Sigmoid colon (tissue), 7 donors: ENCODE measurements around the gene TGIF1. TPM values are rescaled to one million over a fixed set of nuclear protein-coding genes. Genes with fewer than 3 reads are reported as not detected.
A peak's percentile ranks its signal among the peaks of the same experiment; 100 is the strongest.

Experiments
- DNase-seq: peaks from one replicate; pipeline ENCODE4 v3.0.0-alpha.2; 2019
- H3K27ac ChIP-seq, 4 donors: fragments of 200-600 bp; sonication (generic); one replicate each; pipeline ENCODE4 v1.5.1; 2016 to 2019; ENCODE audit warnings: mild to moderate bottlenecking in 1 of 4
- H3K27me3 ChIP-seq, 3 donors: fragments of 200-600 bp; sonication (generic); one replicate each; pipeline ENCODE4 v1.5.1; 2019; ENCODE audit warnings: mild to moderate bottlenecking in 1 of 3
- H3K36me3 ChIP-seq, 4 donors: fragments of 200-600 bp; sonication (generic); one replicate each; pipeline ENCODE4 v1.5.1; 2016 to 2019
- H3K4me1 ChIP-seq, 4 donors: fragments of 200-600 bp; sonication (generic); one replicate each; pipeline ENCODE4 v1.5.1; 2017 to 2019
- H3K4me3 ChIP-seq, 4 donors: fragments of 200-600 bp; sonication (generic); one replicate each; pipeline ENCODE4 v1.5.1; 2017 to 2019; ENCODE audit warnings: mild to moderate bottlenecking in 2 of 4, moderate library complexity in 1 of 4
- H3K9me3 ChIP-seq, 4 donors: fragments of 200-600 bp in 3 of 4; sonication (generic) in 3 of 4; one replicate each; pipeline versions ENCODE4 v1.5.1 to v1.6.1; 2013 to 2019
- EP300 ChIP-seq, 4 donors: sonication (generic); formaldehyde crosslinking; IDR thresholded peaks; one replicate each; pipeline ENCODE4 v1.6.1; 2017; ENCODE audit warnings: antibody characterized with exemption in 4 of 4
- POLR2A ChIP-seq, 2 donors: fragments of 450-650 bp; IDR thresholded peaks; one replicate each; pipeline ENCODE4 v1.6.1; 2016; ENCODE audit warnings: antibody characterized with exemption in 2 of 2, mild to moderate bottlenecking in 2 of 2, moderate library complexity in 2 of 2
- POLR2AphosphoS5 ChIP-seq, 4 donors: sonication (generic); formaldehyde crosslinking; IDR thresholded peaks; one replicate each; pipeline ENCODE4 v1.6.1; 2017; ENCODE audit warnings: antibody characterized with exemption in 4 of 4
- WGBS, 2 donors: extraction: QIAGEN DNeasy Blood & Tissue Kit; methylation state at CpG; one replicate each; pipeline ENCODE4 v1.1.7; 2013; 5-methylcytosine and 5-hydroxymethylcytosine counted together
- intact Hi-C: fragments of 100-400 bp; cut with DNase I; formaldehyde crosslinking; loops from one replicate; pipeline ENCODE4 v1.15.1; 2023
- polyA plus RNA-seq, 3 donors: library from polyadenylated mRNA; stranded (reverse); fragments of 200-250 nt; gene quantifications; one replicate each; pipeline ENCODE4 v1.2.3, GENCODE V29; 2013
- total RNA-seq, 4 donors: library from RNA; depleted of rRNA; stranded (reverse); fragments of >200 nt; gene quantifications; one replicate each; pipeline ENCODE4 v1.1.0, GENCODE V29; 2016
- TF ChIP-seq, protein P1 (sequence below), 4 experiments: fragments of 450-650 bp in 3 of 4; fragments of 200-600 bp in 1 of 4; IDR thresholded peaks; one replicate each; pipeline ENCODE4 v1.5.1; 2016 to 2019; ENCODE audit warnings: antibody characterized with exemption in 4 of 4, mild to moderate bottlenecking in 3 of 4, moderate library complexity in 2 of 4
- donor health status: healthy with polysubstance abuse.
- donor health status: Bipolar disorder and iron deficiency.
- donor health status: healthy.

TGIF1 gene
- total and polyA plus RNA-seq, 7 donors: 32.1 to 80.6 (median 49.9) TPM

DNA sequence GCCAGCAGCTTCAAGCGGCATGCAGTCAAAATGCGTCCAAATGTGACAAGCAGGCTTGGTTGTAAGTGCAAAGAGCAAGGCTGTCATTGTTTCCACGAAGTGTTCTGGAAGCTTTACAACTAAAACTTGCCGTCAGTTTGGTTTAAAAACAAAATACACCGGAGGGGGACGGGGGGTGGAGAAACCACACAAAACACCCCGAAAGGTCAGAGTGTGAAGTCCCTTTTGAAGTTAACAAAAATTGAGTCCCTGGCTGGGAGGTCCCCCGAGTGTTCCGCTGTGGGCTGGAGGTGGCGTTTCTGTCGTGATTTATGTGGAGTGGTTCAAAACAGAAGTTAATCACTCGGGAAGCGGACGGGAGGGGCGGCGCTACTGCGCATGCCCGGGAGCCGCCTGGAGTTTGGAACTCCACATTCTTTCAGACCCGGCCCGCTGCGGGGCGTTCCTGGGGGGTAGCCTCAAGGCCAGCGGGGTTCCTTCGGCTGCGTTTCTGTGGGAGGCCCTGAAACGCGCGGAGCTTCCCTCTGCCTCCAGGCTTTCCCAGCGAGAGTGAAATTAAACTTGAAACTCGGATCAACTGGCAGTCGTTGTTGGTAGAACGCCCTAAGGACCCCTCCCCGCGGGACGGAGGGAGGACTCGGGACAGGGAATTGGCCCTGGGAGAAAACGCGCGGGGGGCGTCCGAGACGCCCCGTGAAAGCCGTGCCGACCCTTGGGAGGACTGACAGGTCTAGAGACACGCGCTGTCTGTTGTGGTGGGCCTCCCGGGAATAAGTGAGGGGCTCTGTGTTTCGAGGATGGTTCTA, 1.4 kb downstream of the TGIF1 start:
- H3K27me3 ChIP-seq: no peaks in the 10 kb centered on the region
- 0% methylated on average over 50 of the region's 50 CpGs for WGBS, 2 donors
- peak; percentile 97 for DNase-seq
- H3K27ac ChIP-seq: peak overlapping the region; percentile 97 to 100 (median 99)
- peaks cover 0 to 41% (median 34%) of the 10 kb centered on the region in 4 donors for H3K4me1 ChIP-seq
- peak; percentile 95 to 96 for TF ChIP-seq POLR2A (IDR thresholded peaks at IDR 0.05)
- TF ChIP-seq POLR2AphosphoS5 (IDR thresholded peaks at IDR 0.05): peak; percentile 93 to 98 (median 96)
- TF ChIP-seq, protein P1, sequence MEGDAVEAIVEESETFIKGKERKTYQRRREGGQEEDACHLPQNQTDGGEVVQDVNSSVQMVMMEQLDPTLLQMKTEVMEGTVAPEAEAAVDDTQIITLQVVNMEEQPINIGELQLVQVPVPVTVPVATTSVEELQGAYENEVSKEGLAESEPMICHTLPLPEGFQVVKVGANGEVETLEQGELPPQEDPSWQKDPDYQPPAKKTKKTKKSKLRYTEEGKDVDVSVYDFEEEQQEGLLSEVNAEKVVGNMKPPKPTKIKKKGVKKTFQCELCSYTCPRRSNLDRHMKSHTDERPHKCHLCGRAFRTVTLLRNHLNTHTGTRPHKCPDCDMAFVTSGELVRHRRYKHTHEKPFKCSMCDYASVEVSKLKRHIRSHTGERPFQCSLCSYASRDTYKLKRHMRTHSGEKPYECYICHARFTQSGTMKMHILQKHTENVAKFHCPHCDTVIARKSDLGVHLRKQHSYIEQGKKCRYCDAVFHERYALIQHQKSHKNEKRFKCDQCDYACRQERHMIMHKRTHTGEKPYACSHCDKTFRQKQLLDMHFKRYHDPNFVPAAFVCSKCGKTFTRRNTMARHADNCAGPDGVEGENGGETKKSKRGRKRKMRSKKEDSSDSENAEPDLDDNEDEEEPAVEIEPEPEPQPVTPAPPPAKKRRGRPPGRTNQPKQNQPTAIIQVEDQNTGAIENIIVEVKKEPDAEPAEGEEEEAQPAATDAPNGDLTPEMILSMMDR (IDR thresholded peaks at IDR 0.05): no peak
- peak in 2 of 4 donors; percentile 4 to 20 for TF ChIP-seq EP300 (IDR thresholded peaks at IDR 0.05)
- intact Hi-C loops: loop anchor here (2.0 to 10.0 kb wide), 5 partner anchors 107 to 794 kb away; partner anchors contain the start of genes MYL12B and SMCHD1
- H3K9me3 ChIP-seq: no peaks in the 10 kb centered on the region
- peak overlapping the region; percentile 67 to 82 (median 78) for H3K4me3 ChIP-seq
- H3K36me3 ChIP-seq: peaks cover 0 to 4% (median 2%) of the 10 kb centered on the region in 4 donors

DNA sequence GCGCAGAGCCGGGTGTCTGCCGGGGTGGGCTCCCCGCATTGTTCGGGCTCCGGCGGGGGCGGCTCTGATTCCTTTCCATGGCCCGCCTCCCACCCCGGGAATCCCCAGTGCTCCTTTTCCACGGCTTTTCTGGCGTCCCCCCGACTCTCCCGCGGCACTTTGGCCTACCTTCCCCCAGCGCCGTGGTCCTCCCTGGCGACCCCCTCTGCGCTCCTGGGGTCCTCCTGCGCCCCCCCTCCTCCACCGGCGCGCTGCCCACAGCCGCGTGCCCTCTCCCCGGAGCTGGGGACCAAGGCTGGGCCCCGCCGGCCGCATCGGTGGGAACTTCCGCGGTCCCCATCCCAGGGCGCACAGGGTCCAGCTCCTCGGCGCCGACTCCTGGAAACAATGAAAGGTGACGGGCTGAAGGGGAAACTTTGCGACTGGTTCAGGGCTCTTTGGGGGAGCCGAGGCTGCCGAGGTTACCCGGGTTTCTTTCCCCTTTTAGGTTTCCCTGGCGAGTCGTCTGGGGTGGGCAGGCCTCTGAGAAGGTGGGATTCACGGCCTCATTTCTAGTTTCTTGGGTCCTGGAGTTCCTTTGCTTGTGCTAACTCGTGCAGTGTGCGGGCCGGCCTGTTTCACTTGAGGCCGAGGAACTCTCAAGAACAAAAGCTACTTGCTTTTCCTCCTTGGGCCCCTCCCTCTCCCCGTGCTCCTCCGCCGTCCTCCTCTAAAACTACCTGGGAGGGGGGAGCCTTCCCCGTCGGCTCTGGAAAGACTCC, 2.2 kb downstream of the TGIF1 start:
- H3K27me3 ChIP-seq: no peaks in the 10 kb centered on the region
- H3K9me3 ChIP-seq: no peaks in the 10 kb centered on the region
- peak overlapping the region; percentile 97 to 100 (median 99) for H3K27ac ChIP-seq
- intact Hi-C loops: loop anchor here (2.0 to 10.0 kb wide), 6 partner anchors 107 to 795 kb away; partner anchors contain the start of genes MYL12B and SMCHD1
- DNase-seq: peak; percentile 83
- 1 to 2% methylated on average over 53 of the region's 53 CpGs for WGBS, 2 donors
- H3K4me3 ChIP-seq: peak overlapping the region; percentile 67 to 82 (median 78)
- H3K4me1 ChIP-seq: peaks cover 0 to 41% (median 32%) of the 10 kb centered on the region in 4 donors
- peak; percentile 53 to 81 (median 66) for TF ChIP-seq POLR2AphosphoS5 (IDR thresholded peaks at IDR 0.05)
- TF ChIP-seq POLR2A (IDR thresholded peaks at IDR 0.05): peak; percentile 38 to 58
- TF ChIP-seq, protein P1 (IDR thresholded peaks at IDR 0.05): no peak
- peaks cover 0 to 12% (median 9%) of the 10 kb centered on the region in 4 donors for H3K36me3 ChIP-seq

DNA sequence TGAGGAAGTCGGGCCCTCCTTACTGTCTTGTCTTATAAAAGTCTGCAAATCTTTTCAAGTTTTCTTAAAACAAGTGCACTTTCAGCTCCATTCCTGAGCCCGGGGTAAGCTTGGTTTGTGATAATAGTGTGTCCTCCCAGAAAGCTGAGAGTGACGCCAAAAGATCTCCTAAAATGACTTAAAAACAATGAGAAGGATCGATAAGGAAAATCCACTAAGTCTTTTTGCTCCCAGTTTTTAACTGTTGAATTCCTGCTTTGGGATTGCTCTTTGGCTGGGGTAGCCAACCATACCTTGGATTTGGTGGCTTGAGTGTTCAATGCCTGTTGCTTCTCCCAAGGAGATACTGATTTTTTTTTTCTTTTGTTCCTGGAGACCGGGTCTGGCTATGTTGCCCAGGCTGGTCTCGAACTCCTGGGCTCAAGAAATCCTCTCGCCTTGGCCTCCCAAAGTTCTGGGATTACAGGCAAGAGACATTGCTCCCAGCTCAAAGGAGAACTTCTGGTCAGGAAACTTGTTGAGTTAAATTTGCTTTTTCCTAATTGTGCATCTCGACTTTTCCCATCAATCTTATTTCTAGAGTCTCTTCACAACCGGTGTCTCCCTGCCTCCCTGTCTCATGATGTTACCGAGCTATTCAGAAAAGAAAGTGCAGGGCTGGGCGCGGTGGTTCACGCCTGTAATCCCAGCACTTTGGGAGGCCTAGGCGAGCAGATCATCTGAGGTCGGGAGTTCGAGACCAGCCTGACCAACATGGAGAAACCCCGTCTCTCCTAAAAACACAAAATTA, 3.0 kb downstream of the TGIF1 start:
- intact Hi-C loops: loop anchor here (2.0 to 10.0 kb wide), 5 partner anchors 142 to 796 kb away; partner anchors contain the start of genes MYL12B and SMCHD1
- H3K4me3 ChIP-seq: peak overlapping the region; percentile 67 to 82 (median 78)
- peaks cover 0 to 43% (median 31%) of the 10 kb centered on the region in 4 donors for H3K4me1 ChIP-seq
- peak overlapping the region; percentile 97 to 100 (median 99) for H3K27ac ChIP-seq
- peaks cover 0 to 19% (median 15%) of the 10 kb centered on the region in 4 donors for H3K36me3 ChIP-seq
- no peaks in the 10 kb centered on the region for H3K9me3 ChIP-seq
- TF ChIP-seq EP300 (IDR thresholded peaks at IDR 0.05): no peak
- TF ChIP-seq POLR2A (IDR thresholded peaks at IDR 0.05): no peak
- TF ChIP-seq, protein P1 (IDR thresholded peaks at IDR 0.05): no peak
- no peak for TF ChIP-seq POLR2AphosphoS5 (IDR thresholded peaks at IDR 0.05)
- 14 to 52% methylated on average over 17 of the region's 17 CpGs for WGBS, 2 donors
- DNase-seq: no peak
- no peaks in the 10 kb centered on the region for H3K27me3 ChIP-seq
